Smooth muscle cell (in vitro differentiated cells): ENCODE data around the gene HFE. TPM values are rescaled to one million over a fixed set of nuclear protein-coding genes. Genes with fewer than 3 reads are reported as not detected.

Experiments
- DNase-seq: peaks from one replicate; lab custom pipeline; 2025; ENCODE audit not compliant: unreplicated experiment; lab: John Stamatoyannopoulos, UW
- H2AFZ ChIP-seq: fragments of 200-600 bp; sonication (generic); 2 replicates; pipeline ENCODE4 v1.6.0; 2016; ENCODE audit warnings: antibody characterized with exemption, low read depth, mild to moderate bottlenecking
- H3F3A ChIP-seq: fragments of 200-600 bp; sonication (generic); 2 replicates; pipeline ENCODE4 v1.6.0; 2017; ENCODE audit warnings: antibody characterized with exemption, low read depth
- H3K27ac ChIP-seq: fragments of 200-600 bp; sonication (generic); 2 replicates; pipeline ENCODE4 v1.5.1; 2016; ENCODE audit warnings: low read depth, mild to moderate bottlenecking
- H3K27me3 ChIP-seq: fragments of 200-600 bp; sonication (generic); 2 replicates; pipeline ENCODE4 v1.6.1; 2016; ENCODE audit warnings: low read depth, mild to moderate bottlenecking
- H3K36me3 ChIP-seq: fragments of 200-600 bp; sonication (generic); 2 replicates; pipeline ENCODE4 v1.5.1; 2016; ENCODE audit warnings: low read depth
- H3K4me1 ChIP-seq: fragments of 200-600 bp; sonication (generic); 2 replicates; pipeline ENCODE4 v1.5.1; 2016; ENCODE audit warnings: low read depth
- H3K4me2 ChIP-seq: fragments of 200-600 bp; sonication (generic); 2 replicates; pipeline ENCODE4 v1.6.0; 2016; ENCODE audit warnings: mild to moderate bottlenecking
- H3K4me3 ChIP-seq: fragments of 200-600 bp; sonication (generic); 2 replicates; pipeline ENCODE4 v1.5.1; 2016; ENCODE audit warnings: mild to moderate bottlenecking
- H3K79me2 ChIP-seq: fragments of 200-600 bp; sonication (generic); 2 replicates; pipeline ENCODE4 v1.6.0; 2016; ENCODE audit warnings: low read depth, mild to moderate bottlenecking
- H3K9ac ChIP-seq: fragments of 200-600 bp; sonication (generic); 2 replicates; pipeline ENCODE4 v1.6.0; 2016; ENCODE audit warnings: low read depth
- H3K9me3 ChIP-seq: fragments of 200-600 bp; sonication (generic); replicated peaks from 2 replicates; pipeline ENCODE4 v1.5.1; 2016; ENCODE audit warnings: low read depth
- H4K20me1 ChIP-seq: fragments of 200-600 bp; sonication (generic); 2 replicates; pipeline ENCODE4 v1.6.0; 2016; ENCODE audit warnings: low read depth
- CTCF ChIP-seq: fragments of 200-600 bp; sonication (generic); IDR thresholded peaks from 2 replicates; pipeline ENCODE4 v1.5.1; 2017; ENCODE audit warnings: borderline replicate concordance, mild to moderate bottlenecking, antibody characterized with exemption; ENCODE audit not compliant: insufficient read depth, poor library complexity, severe bottlenecking
- whole genome bisulfite sequencing: methylation state at CpG from one replicate; pipeline ENCODE4 v1.1.7; 2016; ENCODE audit warnings: low lambda C conversion rate; 5-methylcytosine and 5-hydroxymethylcytosine counted together
- polyA plus RNA-seq: library from polyadenylated mRNA; unstranded; fragments of >200 nt; fragmentation: Nextera tagmentation; extraction: Ambion mirVana; gene quantifications from 2 replicates; pipeline ENCODE4 v1.2.1, GENCODE V29; 2016
- total RNA-seq: library from RNA; depleted of rRNA; stranded (reverse); fragments of >200 nt; gene quantifications from 2 replicates; pipeline ENCODE4 v1.2.3, GENCODE V29; 2014

Gene HFE
- total and polyA plus RNA-seq, 2 experiments from 2014 or later, result 2.1 to 4.9 TPM

GRCh38 chr6:26105109-26105730, 18.0 kb downstream of the HFE start:
- Histone ChIP-seq H2AFZ (no peak overlapping the region), H3F3A (peaks cover 12% of the 10 kb centered on the region), H3K4me1 (peaks cover 8% of the 10 kb centered on the region), H3K4me3 (no peak overlapping the region), H4K20me1 (no peaks in the 10 kb centered on the region), H3K79me2 (no peaks in the 10 kb centered on the region), H3K9me3 (no peaks in the 10 kb centered on the region), H3K36me3 (no peaks in the 10 kb centered on the region), H3K27me3 (no peaks in the 10 kb centered on the region), H3K27ac (no peak overlapping the region), H3K4me2 (no peak overlapping the region), H3K9ac (no peak overlapping the region)
- no peak for DNase-seq
- no peak for TF ChIP-seq CTCF
- WGBS, result 92% methylated on average over 8 of the region's 8 CpGs

DNA sequence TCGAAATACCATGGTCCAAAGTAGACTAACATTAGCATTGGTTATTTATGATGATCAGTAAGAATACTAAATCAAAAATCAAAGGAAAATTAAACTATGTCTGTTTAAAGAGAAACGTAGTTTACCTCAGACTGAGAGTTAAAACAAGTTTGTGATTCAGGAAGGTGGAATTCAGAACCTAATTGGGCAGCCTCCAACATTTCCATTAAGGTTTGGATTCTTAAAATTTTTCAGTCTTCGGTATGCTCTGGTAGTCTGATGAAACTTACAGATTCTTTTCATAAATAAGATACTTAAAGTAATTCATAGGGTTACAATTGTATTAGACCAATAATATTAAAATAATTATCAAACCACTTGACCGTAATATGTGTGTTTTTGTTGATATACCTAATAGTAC, 18.6 kb downstream of the HFE start:
- H2AFZ ChIP-seq, result no peak overlapping the region
- H3K9ac ChIP-seq, result no peak overlapping the region
- DNase-seq, result no peak
- H3K9me3 ChIP-seq, result no peaks in the 10 kb centered on the region
- no peaks in the 10 kb centered on the region for H3K27me3 ChIP-seq
- no peak overlapping the region for H3K4me2 ChIP-seq
- H3K36me3 ChIP-seq, result no peaks in the 10 kb centered on the region
- peaks cover 12% of the 10 kb centered on the region for H3F3A ChIP-seq
- no peak for TF ChIP-seq CTCF
- H3K4me3 ChIP-seq, result no peak overlapping the region
- H3K4me1 ChIP-seq, result peaks cover 8% of the 10 kb centered on the region
- no peaks in the 10 kb centered on the region for H4K20me1 ChIP-seq
- WGBS, result 93% methylated on average over 4 of the region's 4 CpGs
- H3K27ac ChIP-seq, result no peak overlapping the region
- H3K79me2 ChIP-seq, result no peaks in the 10 kb centered on the region

GRCh38 chr6:26107935-26108334, 20.7 kb downstream of the HFE start:
- no peaks in the 10 kb centered on the region for H4K20me1 ChIP-seq
- H3K27ac ChIP-seq, result no peak overlapping the region
- no peak for TF ChIP-seq CTCF
- H3K27me3 ChIP-seq, result no peaks in the 10 kb centered on the region
- H3K36me3 ChIP-seq, result no peaks in the 10 kb centered on the region
- no peak for DNase-seq
- H3K9me3 ChIP-seq, result no peaks in the 10 kb centered on the region
- H3K4me2 ChIP-seq, result no peak overlapping the region
- 96% methylated on average over 18 of the region's 18 CpGs for WGBS
- no peak overlapping the region for H3K9ac ChIP-seq
- no peaks in the 10 kb centered on the region for H3K79me2 ChIP-seq
- no peak overlapping the region for H3K4me3 ChIP-seq
- H3F3A ChIP-seq, result peaks cover 6% of the 10 kb centered on the region
- H3K4me1 ChIP-seq, result peaks cover under 1% of the 10 kb centered on the region
- no peak overlapping the region for H2AFZ ChIP-seq

GRCh38 chr6:26109772-26110171, 22.5 kb downstream of the HFE start:
- WGBS, result 96% methylated on average over 6 of the region's 6 CpGs

More at GRCh38 chr6:26109772-26110171, 22.5 kb downstream of the HFE start:
- H3K79me2 ChIP-seq, result no peaks in the 10 kb centered on the region
- H3K9me3 ChIP-seq, result no peaks in the 10 kb centered on the region
- no peaks in the 10 kb centered on the region for H3K4me1 ChIP-seq
- H2AFZ ChIP-seq, result no peak overlapping the region
- no peaks in the 10 kb centered on the region for H3K27me3 ChIP-seq
- no peak for DNase-seq
- H3K4me2 ChIP-seq, result no peak overlapping the region
- H3K9ac ChIP-seq, result no peak overlapping the region
- no peak overlapping the region for H3K4me3 ChIP-seq
- no peak for TF ChIP-seq CTCF
- no peak overlapping the region for H3K27ac ChIP-seq
- H4K20me1 ChIP-seq, result no peaks in the 10 kb centered on the region
- peaks cover 6% of the 10 kb centered on the region for H3F3A ChIP-seq
- no peaks in the 10 kb centered on the region for H3K36me3 ChIP-seq
